Measurements from ENCODE around the gene WDR36.

Gene WDR36

GRCh38 chr5:111092062-111092853 lies at the start of gene WDR36:
Gene WDR36, plus strand, starts transcription at chr5:111092348. Its CDS starts 109 bp downstream, at chr5:111092457.
- DNase-seq (ENCODE audit: low read depth, low spot score): peak; percentile 96

- DNase-seq (ENCODE audit: low read depth, low spot score): peak; percentile 30
Observed at GRCh38 chr5:111043712-111044506, 48.2 kb upstream of the WDR36 start.

GRCh38 chr5:111058064-111058463 lies 34.1 kb upstream of the WDR36 start:
- DNase-seq (ENCODE audit: low read depth, low spot score): no peak

- no peak for DNase-seq (ENCODE audit: low read depth, low spot score)
Observed at GRCh38 chr5:111060169-111060568, 32.0 kb upstream of the WDR36 start.

- DNase-seq (ENCODE audit: low read depth, low spot score): no peak
Observed at GRCh38 chr5:111061618-111062017, 30.5 kb upstream of the WDR36 start.

GRCh38 chr5:111063709-111064322 lies 28.3 kb upstream of the WDR36 start:
- DNase-seq (ENCODE audit: low read depth, low spot score): peak; percentile 46

GRCh38 chr5:111066261-111066938 lies 25.7 kb upstream of the WDR36 start:
- peak; percentile 4 for DNase-seq (ENCODE audit: low read depth, low spot score)

GRCh38 chr5:111068213-111068612 lies 23.9 kb upstream of the WDR36 start:
- DNase-seq (ENCODE audit: low read depth, low spot score): no peak

GRCh38 chr5:111069839-111070238 lies 22.3 kb upstream of the WDR36 start:
- DNase-seq (ENCODE audit: low read depth, low spot score): peak; percentile 61

GRCh38 chr5:111070272-111071134 lies 21.6 kb upstream of the WDR36 start:
- DNase-seq (ENCODE audit: low read depth, low spot score): peak; percentile 74

GRCh38 chr5:111071413-111071812 lies 20.7 kb upstream of the WDR36 start, which contains the start of gene TSLP:
Gene TSLP, plus strand, starts transcription at chr5:111071713. Its CDS starts 178 bp downstream, at chr5:111071891.
- DNase-seq (ENCODE audit: low read depth, low spot score): no peak

- peak; percentile 68 for DNase-seq (ENCODE audit: low read depth, low spot score)
Observed at GRCh38 chr5:111072949-111073682, 19.0 kb upstream of the WDR36 start.

- no peak for DNase-seq (ENCODE audit: low read depth, low spot score)
Observed at GRCh38 chr5:111074244-111074643, 17.9 kb upstream of the WDR36 start.

- peak; percentile 78 for DNase-seq (ENCODE audit: low read depth, low spot score)
Observed at GRCh38 chr5:111075520-111075919, 16.6 kb upstream of the WDR36 start.

- no peak for DNase-seq (ENCODE audit: low read depth, low spot score)
Observed at GRCh38 chr5:111076091-111076490, 16.1 kb upstream of the WDR36 start.

GRCh38 chr5:111077678-111078077 lies 14.5 kb upstream of the WDR36 start:
- no peak for DNase-seq (ENCODE audit: low read depth, low spot score)

GRCh38 chr5:111079846-111080245 lies 12.3 kb upstream of the WDR36 start:
- no peak for DNase-seq (ENCODE audit: low read depth, low spot score)

GRCh38 chr5:111083323-111083722 lies 8.8 kb upstream of the WDR36 start:
- DNase-seq (ENCODE audit: low read depth, low spot score): no peak

- no peak for DNase-seq (ENCODE audit: low read depth, low spot score)
Observed at GRCh38 chr5:111095982-111096381, 3.8 kb downstream of the WDR36 start.

All from astrocyte of the hippocampus (primary cell).